Measurements from ENCODE around the gene PYGM. TPM values are rescaled to one million over a fixed set of nuclear protein-coding genes. Genes with fewer than 3 reads are reported as not detected.

Gene PYGM
- total RNA-seq, 1 experiment from 2014 or later, result 3.6 TPM

DNA sequence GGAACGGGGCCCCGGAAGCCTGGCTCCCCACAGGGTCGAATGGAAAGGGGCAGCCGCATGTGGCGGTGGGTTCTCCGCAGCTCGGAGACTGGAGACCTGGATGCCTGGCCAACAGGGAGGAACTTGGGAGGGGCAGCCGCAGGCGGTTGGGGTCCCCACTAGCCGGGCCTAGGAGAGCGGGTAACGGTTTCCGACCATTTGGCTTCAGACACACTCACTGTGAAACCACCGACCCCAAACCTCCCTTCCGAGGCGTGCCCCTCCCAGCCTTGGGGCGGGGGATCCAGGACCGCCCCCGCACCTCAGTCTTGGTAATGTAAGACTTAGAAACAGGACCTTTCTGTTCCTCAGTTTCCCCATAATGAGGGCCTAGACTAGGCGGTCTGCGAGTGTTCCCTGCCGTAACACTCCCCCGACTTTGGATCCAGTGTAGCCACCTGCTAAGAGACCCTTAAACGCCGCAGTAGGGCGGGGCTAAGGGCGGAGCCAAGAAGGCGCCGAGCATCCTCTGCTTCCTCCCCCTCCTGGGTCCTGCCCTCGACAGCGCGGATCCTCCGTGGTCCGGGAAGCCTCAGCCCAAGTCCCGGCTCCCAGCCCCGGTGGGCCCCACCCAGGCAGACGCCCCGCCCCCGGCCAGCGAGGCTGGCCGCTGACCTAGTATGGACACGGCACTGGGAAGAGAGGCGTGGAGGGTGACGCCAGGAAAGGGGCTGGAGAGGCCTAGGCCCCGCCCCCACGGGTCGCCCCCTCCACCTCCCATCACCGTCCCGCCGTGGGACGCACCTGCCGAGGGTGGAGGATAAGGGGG lies 14.0 kb downstream of the PYGM start:
- H3K27me3 Mint-ChIP-seq (ENCODE audit: low read depth), result peaks cover 39% of the 10 kb centered on the region

More for the DNA sequence above, 14.0 kb downstream of the PYGM start:
- H3K79me1 ChIP-seq (ENCODE audit: insufficient read depth, low read depth, low read length, poor library complexity, severe bottlenecking), result no peaks in the 10 kb centered on the region
- peak overlapping the region; percentile 38; the same call in 1 of the 2 replicates for H2BK15ac ChIP-seq (ENCODE audit: low read depth, low read length)
- H3K9me3 ChIP-seq (ENCODE audit: control insufficient read depth, low read depth, low read length), result no peaks in the 10 kb centered on the region
- H3T11ph ChIP-seq (ENCODE audit: low read length), result no peak overlapping the region
- H3K23me2 ChIP-seq (ENCODE audit: insufficient read length, low read depth, low read length, poor library complexity, severe bottlenecking), result peaks cover 43% of the 10 kb centered on the region
- H2BK12ac ChIP-seq (ENCODE audit: insufficient read length, low read depth, low read length), result no peak overlapping the region
- peak; percentile 91 for DNase-seq
- no CpG with 5 or more reads among the region's 52 CpGs for WGBS (ENCODE audit: extremely low coverage, insufficient read length, low lambda C conversion rate)
- H2AFZ ChIP-seq (ENCODE audit: low read length), result no peak overlapping the region
- H4K20me1 ChIP-seq (ENCODE audit: control insufficient read depth, insufficient read depth, insufficient read length), result no peaks in the 10 kb centered on the region
- no peaks in the 10 kb centered on the region for H3K9me3 Mint-ChIP-seq
- H4K8ac ChIP-seq (replicated peaks; ENCODE audit: insufficient read length, low read depth, low read length), result no peak overlapping the region
- peaks cover 25 to 28% of the 10 kb centered on the region in 2 experiments for H3K4me1 Mint-ChIP-seq
- H3K36me3 Mint-ChIP-seq (ENCODE audit: insufficient read depth in 1 of 3, low read depth in 3 of 3), result peaks cover 0 to 5% (median 0%) of the 10 kb centered on the region in 3 experiments; a peak in 2 of 7 replicates
- H3K4ac ChIP-seq (ENCODE audit: low read depth, low read length), result no peak overlapping the region
- H3K9ac ChIP-seq (ENCODE audit: extremely low read depth, insufficient read length, low read length), result no peak overlapping the region
- H2BK120ac ChIP-seq (ENCODE audit: low read depth, low read length, poor library complexity, severe bottlenecking), result no peak overlapping the region
- no peak overlapping the region for H2BK20ac ChIP-seq (ENCODE audit: low read depth, low read length, poor library complexity, severe bottlenecking)
- peak overlapping the region; percentile 69 to 93 for H3K4me3 Mint-ChIP-seq
- H3K18ac ChIP-seq (ENCODE audit: insufficient read length, low read depth, low read length), result no peak overlapping the region
- H3K14ac ChIP-seq (ENCODE audit: insufficient read depth, low read length), result peak overlapping the region; percentile 33; the same call in 1 of the 2 replicates
- H2BK5ac ChIP-seq (ENCODE audit: insufficient read length, low read length), result no peak overlapping the region
- peaks cover 1% of the 10 kb centered on the region; the same call in 1 of the 2 replicates for H3K27me3 ChIP-seq (ENCODE audit: insufficient read depth, low read length)
- H3K4me1 ChIP-seq (ENCODE audit: insufficient read depth, low read length), result no peaks in the 10 kb centered on the region
- no peak overlapping the region for H3K27ac Mint-ChIP-seq
- TF ChIP-seq, protein P1, sequence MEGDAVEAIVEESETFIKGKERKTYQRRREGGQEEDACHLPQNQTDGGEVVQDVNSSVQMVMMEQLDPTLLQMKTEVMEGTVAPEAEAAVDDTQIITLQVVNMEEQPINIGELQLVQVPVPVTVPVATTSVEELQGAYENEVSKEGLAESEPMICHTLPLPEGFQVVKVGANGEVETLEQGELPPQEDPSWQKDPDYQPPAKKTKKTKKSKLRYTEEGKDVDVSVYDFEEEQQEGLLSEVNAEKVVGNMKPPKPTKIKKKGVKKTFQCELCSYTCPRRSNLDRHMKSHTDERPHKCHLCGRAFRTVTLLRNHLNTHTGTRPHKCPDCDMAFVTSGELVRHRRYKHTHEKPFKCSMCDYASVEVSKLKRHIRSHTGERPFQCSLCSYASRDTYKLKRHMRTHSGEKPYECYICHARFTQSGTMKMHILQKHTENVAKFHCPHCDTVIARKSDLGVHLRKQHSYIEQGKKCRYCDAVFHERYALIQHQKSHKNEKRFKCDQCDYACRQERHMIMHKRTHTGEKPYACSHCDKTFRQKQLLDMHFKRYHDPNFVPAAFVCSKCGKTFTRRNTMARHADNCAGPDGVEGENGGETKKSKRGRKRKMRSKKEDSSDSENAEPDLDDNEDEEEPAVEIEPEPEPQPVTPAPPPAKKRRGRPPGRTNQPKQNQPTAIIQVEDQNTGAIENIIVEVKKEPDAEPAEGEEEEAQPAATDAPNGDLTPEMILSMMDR (conservative IDR thresholded peaks at IDR 0.05), result no peak
- H3K79me2 ChIP-seq (ENCODE audit: insufficient read depth, low read length), result no peaks in the 10 kb centered on the region
- H4K91ac ChIP-seq (ENCODE audit: insufficient read length, low read depth, low read length), result no peak overlapping the region
- H3K23ac ChIP-seq (ENCODE audit: insufficient read length, low read depth, low read length), result no peak overlapping the region
- no peak overlapping the region for H3K56ac ChIP-seq (ENCODE audit: insufficient read length, low read depth, low read length)
- peak overlapping the region; percentile 91 for H3K4me2 ChIP-seq (ENCODE audit: insufficient read depth, insufficient read length, low read length)
- no peak overlapping the region for H4K5ac ChIP-seq (ENCODE audit: insufficient read length, low read depth, low read length)
- H2AK5ac ChIP-seq (ENCODE audit: insufficient read length, low read length), result no peak overlapping the region
- H3K27ac ChIP-seq (ENCODE audit: insufficient read length, low read depth, low read length), result no peak overlapping the region

All from H9 (cell line).